Measurements from ENCODE around the gene MEGF11.

The MEGF11 gene

DNA sequence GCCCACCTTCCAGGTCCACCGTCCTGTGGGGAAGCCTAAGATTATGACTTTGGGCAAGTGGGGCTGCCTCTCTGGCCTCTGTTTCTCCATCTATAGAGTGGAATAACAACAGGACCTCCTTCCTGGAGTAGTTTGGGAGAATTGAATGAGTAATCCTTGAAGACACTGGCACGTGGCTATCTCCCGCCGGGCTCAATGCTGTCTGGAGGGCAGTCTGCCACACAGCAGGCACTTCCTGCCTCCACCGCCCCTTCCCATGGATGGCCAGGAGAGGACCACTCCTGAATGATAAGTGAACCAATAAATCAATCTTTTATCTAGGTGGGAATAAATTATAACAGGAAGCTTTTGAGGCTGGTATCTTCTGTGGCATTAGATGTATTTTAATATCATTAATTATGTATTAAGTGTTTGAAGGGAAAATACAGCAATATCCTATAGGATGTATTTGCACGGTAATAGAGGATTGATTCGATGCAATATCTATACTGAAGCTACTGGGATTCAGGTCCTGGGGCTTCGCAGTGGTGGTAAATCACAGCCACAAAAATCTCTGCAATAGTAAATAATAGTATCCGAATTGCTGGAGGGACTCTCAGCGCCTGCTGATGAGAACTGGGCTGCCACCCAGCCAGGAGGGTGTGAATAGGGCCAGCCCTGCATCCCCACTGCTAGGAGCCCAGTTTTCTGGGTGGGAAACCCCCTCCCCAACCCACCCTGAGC is 15.9 kb downstream of the MEGF11 start:
- TF ChIP-seq, protein P1, sequence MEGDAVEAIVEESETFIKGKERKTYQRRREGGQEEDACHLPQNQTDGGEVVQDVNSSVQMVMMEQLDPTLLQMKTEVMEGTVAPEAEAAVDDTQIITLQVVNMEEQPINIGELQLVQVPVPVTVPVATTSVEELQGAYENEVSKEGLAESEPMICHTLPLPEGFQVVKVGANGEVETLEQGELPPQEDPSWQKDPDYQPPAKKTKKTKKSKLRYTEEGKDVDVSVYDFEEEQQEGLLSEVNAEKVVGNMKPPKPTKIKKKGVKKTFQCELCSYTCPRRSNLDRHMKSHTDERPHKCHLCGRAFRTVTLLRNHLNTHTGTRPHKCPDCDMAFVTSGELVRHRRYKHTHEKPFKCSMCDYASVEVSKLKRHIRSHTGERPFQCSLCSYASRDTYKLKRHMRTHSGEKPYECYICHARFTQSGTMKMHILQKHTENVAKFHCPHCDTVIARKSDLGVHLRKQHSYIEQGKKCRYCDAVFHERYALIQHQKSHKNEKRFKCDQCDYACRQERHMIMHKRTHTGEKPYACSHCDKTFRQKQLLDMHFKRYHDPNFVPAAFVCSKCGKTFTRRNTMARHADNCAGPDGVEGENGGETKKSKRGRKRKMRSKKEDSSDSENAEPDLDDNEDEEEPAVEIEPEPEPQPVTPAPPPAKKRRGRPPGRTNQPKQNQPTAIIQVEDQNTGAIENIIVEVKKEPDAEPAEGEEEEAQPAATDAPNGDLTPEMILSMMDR (conservative IDR thresholded peaks at IDR 0.05) = no peak
- no peak overlapping the region for H3K27ac ChIP-seq

GRCh38 chr15:66236806-66237375 is 16.7 kb downstream of the MEGF11 start:
- TF ChIP-seq, protein P1 (conservative IDR thresholded peaks at IDR 0.05) = no peak
- H3K27ac ChIP-seq = no peak overlapping the region

- TF ChIP-seq, protein P1 (conservative IDR thresholded peaks at IDR 0.05) = no peak
- no peak overlapping the region for H3K27ac ChIP-seq
Observed at GRCh38 chr15:66235866-66236265, 17.7 kb downstream of the MEGF11 start.

GRCh38 chr15:66234798-66235197 is 18.8 kb downstream of the MEGF11 start:
- no peak overlapping the region for H3K27ac ChIP-seq
- TF ChIP-seq, protein P1 (conservative IDR thresholded peaks at IDR 0.05) = no peak

DNA sequence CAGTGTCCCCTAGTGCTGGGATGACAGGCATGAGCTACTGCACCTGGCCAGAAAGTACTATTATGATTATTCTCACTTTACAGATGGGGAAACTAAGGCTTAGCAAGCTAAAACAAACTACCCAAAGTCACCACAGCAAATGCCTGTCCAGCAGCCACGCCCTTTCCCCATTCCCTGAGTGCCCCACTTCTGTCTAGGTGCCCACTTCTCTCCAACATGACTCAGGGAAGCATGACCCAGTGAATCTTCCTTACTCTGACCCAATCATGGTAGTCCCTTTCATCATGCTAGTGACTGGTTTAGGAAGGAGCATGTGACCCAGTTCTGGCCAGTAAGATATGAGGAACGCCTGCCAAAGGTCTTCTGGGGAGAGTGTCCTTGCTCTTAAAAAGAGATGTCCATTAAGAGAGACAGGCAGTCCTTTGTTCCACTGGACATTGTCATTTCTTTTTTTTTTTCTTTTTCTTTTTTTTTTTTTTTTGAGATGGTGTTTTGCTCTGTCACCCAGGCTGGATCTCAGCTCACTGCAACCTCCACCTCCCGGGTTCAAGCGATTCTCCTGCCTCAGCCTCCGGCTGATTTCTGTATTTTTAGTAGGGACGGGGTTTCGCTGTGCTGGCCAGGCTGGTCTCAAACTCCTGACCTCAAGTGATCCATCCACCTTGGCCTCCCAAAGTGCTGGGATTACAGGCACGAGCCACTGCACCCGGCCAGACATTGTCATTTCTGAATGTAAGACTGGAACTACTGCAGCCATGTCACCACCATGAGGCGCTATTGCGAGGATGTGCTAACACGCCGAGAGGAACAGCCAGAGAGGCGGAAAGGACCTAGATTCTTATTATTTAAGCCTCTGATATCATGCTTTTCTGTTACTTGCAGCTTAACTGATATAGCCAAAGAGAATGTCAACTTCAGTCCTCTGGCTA is 19.8 kb downstream of the MEGF11 start:
- TF ChIP-seq, protein P1 (conservative IDR thresholded peaks at IDR 0.05) = no peak
- H3K27ac ChIP-seq = no peak overlapping the region

DNA sequence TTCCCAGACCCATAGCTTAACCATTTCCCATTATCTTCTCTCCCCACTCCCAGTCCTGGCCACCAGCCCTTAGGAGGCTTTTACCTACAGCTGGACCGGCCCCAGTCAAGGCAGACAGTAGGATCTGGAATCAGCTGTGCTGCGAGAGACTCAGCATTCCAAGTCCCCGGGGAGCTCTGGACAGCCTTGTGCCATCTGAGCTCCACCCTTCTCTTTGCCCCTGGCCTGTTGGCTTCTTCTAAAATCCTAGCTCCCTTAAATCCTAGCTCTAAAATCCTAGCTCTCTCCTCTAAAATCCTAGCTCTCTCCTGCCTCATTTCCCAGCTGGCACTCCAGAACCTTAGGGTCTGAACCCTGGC is 21.3 kb downstream of the MEGF11 start:
- TF ChIP-seq, protein P1 (conservative IDR thresholded peaks at IDR 0.05) = no peak
- H3K27ac ChIP-seq = no peak overlapping the region
